GM23338 (cell line): ENCODE measurements around the gene SMURF1. TPM values are rescaled to one million over a fixed set of nuclear protein-coding genes. Genes with fewer than 3 reads are reported as not detected.

ENCODE experiments used
- ATAC-seq: fragments of 200-7000 bp; cut with Tn5 transposase; 3 replicates; pipeline ENCODE4 v1.9.1; 2020
- DNase-seq: peaks from one replicate; pipeline ENCODE4 v3.0.0-alpha.2; 2015; ENCODE audit warnings: low spot score
- H2AFZ ChIP-seq: fragments of 200-600 bp; sonication (generic); 2 replicates; pipeline ENCODE4 v1.8.0; 2016; ENCODE audit warnings: antibody characterized with exemption, mild to moderate bottlenecking, moderate library complexity
- H3F3A ChIP-seq: fragments of 200-600 bp; sonication (generic); replicated peaks from 2 replicates; pipeline ENCODE4 v1.8.0; 2017; ENCODE audit warnings: antibody characterized with exemption, mixed run types, low read depth
- H3K27ac ChIP-seq: fragments of 200-600 bp; sonication (generic); 2 replicates; pipeline ENCODE4 v1.6.1; 2016; ENCODE audit warnings: low read depth
- H3K27me3 ChIP-seq: fragments of 200-600 bp; sonication (generic); 2 replicates; pipeline ENCODE4 v1.8.0; 2016; ENCODE audit warnings: mild to moderate bottlenecking, mixed run types, moderate library complexity; ENCODE audit not compliant: insufficient read depth
- H3K36me3 ChIP-seq: fragments of 200-600 bp; sonication (generic); 2 replicates; pipeline ENCODE4 v1.8.0; 2016; ENCODE audit warnings: mild to moderate bottlenecking; ENCODE audit not compliant: insufficient read depth
- H3K4me1 ChIP-seq: fragments of 200-600 bp; sonication (generic); 2 replicates; pipeline ENCODE4 v1.8.0; 2016; ENCODE audit warnings: mild to moderate bottlenecking, moderate library complexity; ENCODE audit not compliant: insufficient read depth
- H3K4me2 ChIP-seq: fragments of 200-600 bp; sonication (generic); 2 replicates; pipeline ENCODE4 v1.7.1; 2017; ENCODE audit warnings: mixed run types
- H3K4me3 ChIP-seq: fragments of 200-600 bp; sonication (generic); 2 replicates; pipeline ENCODE4 v1.6.1; 2016; ENCODE audit warnings: mixed run types
- H3K79me2 ChIP-seq: fragments of 200-600 bp; sonication (generic); replicated peaks from 2 replicates; pipeline ENCODE4 v1.8.0; 2017; ENCODE audit warnings: mild to moderate bottlenecking; ENCODE audit not compliant: insufficient read depth
- H3K9me2 ChIP-seq: fragments of 200-600 bp; sonication (generic); 2 replicates; pipeline ENCODE4 v1.8.0; 2017; ENCODE audit not compliant: insufficient read depth
- H4K20me1 ChIP-seq: fragments of 200-600 bp; sonication (generic); replicated peaks from 2 replicates; pipeline ENCODE4 v1.8.0; 2017; ENCODE audit warnings: mild to moderate bottlenecking; ENCODE audit not compliant: insufficient read depth
- H3K27ac Mint-ChIP-seq: 2 replicates; pipeline ENCODE4 v1.8.0; 2020; ENCODE audit warnings: inconsistent platforms, mild to moderate bottlenecking, moderate library complexity, mixed read lengths
- H3K27me3 Mint-ChIP-seq: 3 replicates; pipeline ENCODE4 v1.8.0; 2022; ENCODE audit warnings: low read depth, mild to moderate bottlenecking, moderate library complexity, mixed read lengths, inconsistent platforms; ENCODE audit not compliant: insufficient read depth, poor library complexity
- H3K36me3 Mint-ChIP-seq: 3 replicates; pipeline ENCODE4 v1.8.0; 2021; ENCODE audit warnings: low read depth, mild to moderate bottlenecking, inconsistent platforms, moderate library complexity, mixed read lengths
- H3K4me1 Mint-ChIP-seq: 3 replicates; pipeline ENCODE4 v1.8.0; 2020; ENCODE audit warnings: mild to moderate bottlenecking, inconsistent platforms, mixed read lengths
- H3K4me3 Mint-ChIP-seq: 3 replicates; pipeline ENCODE4 v1.8.0; 2021; ENCODE audit warnings: moderate library complexity, mild to moderate bottlenecking, inconsistent platforms, mixed read lengths
- H3K9me3 Mint-ChIP-seq: 3 replicates; pipeline ENCODE4 v1.8.0; 2020; ENCODE audit warnings: moderate library complexity, mild to moderate bottlenecking, inconsistent platforms, mixed read lengths
- CREB1 ChIP-seq: fragments of 250-450 bp; sonication (Bioruptor Pico); IDR thresholded peaks from 2 replicates; pipeline ENCODE4 v1.5.0; 2020; ENCODE audit warnings: low read depth, mild to moderate bottlenecking, moderate library complexity
- EZH2 ChIP-seq: fragments of 200-600 bp; sonication (generic); IDR thresholded peaks from one replicate; pipeline ENCODE4 v1.8.0; 2017; ENCODE audit warnings: antibody characterized with exemption, mild to moderate bottlenecking, low read depth; ENCODE audit not compliant: unreplicated experiment
- EZH2phosphoT487 ChIP-seq: fragments of 200-600 bp; sonication (generic); IDR thresholded peaks from one replicate; pipeline ENCODE4 v1.8.1; 2018; ENCODE audit warnings: antibody characterized with exemption; ENCODE audit not compliant: unreplicated experiment
- JUNB ChIP-seq: IDR thresholded peaks from one replicate; pipeline ENCODE4 v1.6.1; 2016; ENCODE audit warnings: antibody characterized with exemption; ENCODE audit not compliant: unreplicated experiment
- NANOG ChIP-seq: IDR thresholded peaks from 2 replicates; pipeline ENCODE4 v1.6.1; 2016; ENCODE audit warnings: antibody characterized with exemption, borderline replicate concordance
- POLR2AphosphoS5 ChIP-seq: IDR thresholded peaks from 2 replicates; pipeline ENCODE4 v1.6.1; 2016; ENCODE audit warnings: antibody characterized with exemption, low read depth
- STAT1 ChIP-seq: IDR thresholded peaks from one replicate; pipeline ENCODE4 v1.6.1; 2016; ENCODE audit warnings: antibody characterized with exemption; ENCODE audit not compliant: unreplicated experiment
- ZNF114 ChIP-seq: fragments of 250-450 bp; sonication (Bioruptor Pico); IDR thresholded peaks from 2 replicates; pipeline ENCODE4 v1.5.0; 2020; ENCODE audit warnings: mild to moderate bottlenecking, moderate library complexity
- ZNF331 ChIP-seq: fragments of 250-450 bp; sonication (Bioruptor Pico); IDR thresholded peaks from 2 replicates; pipeline ENCODE4 v1.5.0; 2020; ENCODE audit warnings: low read depth, mild to moderate bottlenecking, moderate library complexity
- polyA plus RNA-seq: library from polyadenylated mRNA; unstranded; fragments of >200 nt; fragmentation: Nextera tagmentation; extraction: Ambion mirVana; gene quantifications from 2 replicates; pipeline ENCODE4 v1.2.1, GENCODE V29; 2016
- total RNA-seq: library from RNA; depleted of rRNA; stranded (reverse); fragments of >200 nt; shearing (Covaris generic); gene quantifications from 2 replicates; pipeline ENCODE4 v1.2.3, GENCODE V29; 2014
- TF ChIP-seq, protein P1 (sequence below): IDR thresholded peaks from 2 replicates; pipeline ENCODE4 v1.6.1; 2016; ENCODE audit warnings: antibody characterized with exemption
- TF ChIP-seq, protein P2 (sequence below): fragments of 250-450 bp; sonication (Bioruptor Pico); IDR thresholded peaks from 2 replicates; pipeline ENCODE4 v1.5.0; 2020; ENCODE audit warnings: mild to moderate bottlenecking, moderate library complexity
- TF ChIP-seq, protein P3 (sequence below), 2 experiments: fragments of 200-600 bp in 1 of 2; sonication (generic) in 1 of 2; conservative IDR thresholded peaks; 2 replicates each; pipeline versions ENCODE4 v1.5.1 to v1.6.1; 2016 to 2017; ENCODE audit warnings: antibody characterized with exemption in 2 of 2, low read depth in 2 of 2, mild to moderate bottlenecking in 2 of 2, moderate library complexity in 1 of 2
- TF ChIP-seq, protein P4 (sequence below): IDR thresholded peaks from one replicate; pipeline ENCODE4 v1.6.1; 2018; ENCODE audit warnings: antibody characterized with exemption; ENCODE audit not compliant: unreplicated experiment

The SMURF1 gene
- total and polyA plus RNA-seq, 2 experiments from 2014 or later, result 5.8 to 23.9 TPM

DNA sequence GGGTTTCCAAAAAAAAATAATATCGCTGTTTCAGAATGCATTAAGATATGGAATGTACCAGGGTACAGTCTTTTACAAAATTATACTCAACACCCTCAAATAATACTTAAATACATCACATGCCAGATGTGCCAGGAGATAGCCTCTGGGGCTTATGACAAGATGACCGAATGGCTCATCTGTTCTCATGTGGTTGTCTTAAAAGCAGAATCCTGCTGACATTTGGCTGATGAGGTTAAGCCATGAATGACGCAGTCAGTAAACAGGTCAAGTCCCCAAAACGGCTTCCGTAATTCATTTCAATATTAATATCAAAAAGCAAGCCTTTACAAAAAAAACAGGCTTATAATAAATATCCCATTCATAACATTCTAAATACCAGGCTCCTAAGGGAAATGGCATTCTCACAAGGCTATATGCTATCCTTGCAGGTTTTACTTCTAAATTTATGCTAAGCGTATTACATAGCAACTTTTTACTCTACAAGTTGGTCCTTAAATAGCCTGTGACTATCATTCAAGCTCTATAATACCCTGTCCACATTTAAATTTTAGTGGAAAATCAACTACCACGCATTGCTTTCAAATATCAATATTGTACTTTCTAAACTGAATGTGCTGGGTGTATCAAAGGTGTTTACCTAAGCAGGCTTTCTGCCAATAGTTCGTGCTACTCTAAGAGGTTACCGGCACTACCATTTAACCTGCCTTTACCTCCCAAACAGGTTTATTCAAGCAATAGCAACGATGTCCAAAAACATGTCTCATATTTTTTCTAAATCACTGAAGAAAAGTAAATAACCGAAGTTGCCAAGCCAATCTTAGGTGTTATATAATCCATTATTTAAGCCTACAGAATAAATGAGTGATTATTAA is 15.6 kb downstream of the SMURF1 start:
- no peak for DNase-seq
- peaks cover 100% of the 10 kb centered on the region for H3K79me2 ChIP-seq
- TF ChIP-seq, protein P1, sequence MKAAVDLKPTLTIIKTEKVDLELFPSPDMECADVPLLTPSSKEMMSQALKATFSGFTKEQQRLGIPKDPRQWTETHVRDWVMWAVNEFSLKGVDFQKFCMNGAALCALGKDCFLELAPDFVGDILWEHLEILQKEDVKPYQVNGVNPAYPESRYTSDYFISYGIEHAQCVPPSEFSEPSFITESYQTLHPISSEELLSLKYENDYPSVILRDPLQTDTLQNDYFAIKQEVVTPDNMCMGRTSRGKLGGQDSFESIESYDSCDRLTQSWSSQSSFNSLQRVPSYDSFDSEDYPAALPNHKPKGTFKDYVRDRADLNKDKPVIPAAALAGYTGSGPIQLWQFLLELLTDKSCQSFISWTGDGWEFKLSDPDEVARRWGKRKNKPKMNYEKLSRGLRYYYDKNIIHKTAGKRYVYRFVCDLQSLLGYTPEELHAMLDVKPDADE, result no peak
- TF ChIP-seq ZNF114 (CRISPR knock-in tag), result no peak
- TF ChIP-seq, protein P2, sequence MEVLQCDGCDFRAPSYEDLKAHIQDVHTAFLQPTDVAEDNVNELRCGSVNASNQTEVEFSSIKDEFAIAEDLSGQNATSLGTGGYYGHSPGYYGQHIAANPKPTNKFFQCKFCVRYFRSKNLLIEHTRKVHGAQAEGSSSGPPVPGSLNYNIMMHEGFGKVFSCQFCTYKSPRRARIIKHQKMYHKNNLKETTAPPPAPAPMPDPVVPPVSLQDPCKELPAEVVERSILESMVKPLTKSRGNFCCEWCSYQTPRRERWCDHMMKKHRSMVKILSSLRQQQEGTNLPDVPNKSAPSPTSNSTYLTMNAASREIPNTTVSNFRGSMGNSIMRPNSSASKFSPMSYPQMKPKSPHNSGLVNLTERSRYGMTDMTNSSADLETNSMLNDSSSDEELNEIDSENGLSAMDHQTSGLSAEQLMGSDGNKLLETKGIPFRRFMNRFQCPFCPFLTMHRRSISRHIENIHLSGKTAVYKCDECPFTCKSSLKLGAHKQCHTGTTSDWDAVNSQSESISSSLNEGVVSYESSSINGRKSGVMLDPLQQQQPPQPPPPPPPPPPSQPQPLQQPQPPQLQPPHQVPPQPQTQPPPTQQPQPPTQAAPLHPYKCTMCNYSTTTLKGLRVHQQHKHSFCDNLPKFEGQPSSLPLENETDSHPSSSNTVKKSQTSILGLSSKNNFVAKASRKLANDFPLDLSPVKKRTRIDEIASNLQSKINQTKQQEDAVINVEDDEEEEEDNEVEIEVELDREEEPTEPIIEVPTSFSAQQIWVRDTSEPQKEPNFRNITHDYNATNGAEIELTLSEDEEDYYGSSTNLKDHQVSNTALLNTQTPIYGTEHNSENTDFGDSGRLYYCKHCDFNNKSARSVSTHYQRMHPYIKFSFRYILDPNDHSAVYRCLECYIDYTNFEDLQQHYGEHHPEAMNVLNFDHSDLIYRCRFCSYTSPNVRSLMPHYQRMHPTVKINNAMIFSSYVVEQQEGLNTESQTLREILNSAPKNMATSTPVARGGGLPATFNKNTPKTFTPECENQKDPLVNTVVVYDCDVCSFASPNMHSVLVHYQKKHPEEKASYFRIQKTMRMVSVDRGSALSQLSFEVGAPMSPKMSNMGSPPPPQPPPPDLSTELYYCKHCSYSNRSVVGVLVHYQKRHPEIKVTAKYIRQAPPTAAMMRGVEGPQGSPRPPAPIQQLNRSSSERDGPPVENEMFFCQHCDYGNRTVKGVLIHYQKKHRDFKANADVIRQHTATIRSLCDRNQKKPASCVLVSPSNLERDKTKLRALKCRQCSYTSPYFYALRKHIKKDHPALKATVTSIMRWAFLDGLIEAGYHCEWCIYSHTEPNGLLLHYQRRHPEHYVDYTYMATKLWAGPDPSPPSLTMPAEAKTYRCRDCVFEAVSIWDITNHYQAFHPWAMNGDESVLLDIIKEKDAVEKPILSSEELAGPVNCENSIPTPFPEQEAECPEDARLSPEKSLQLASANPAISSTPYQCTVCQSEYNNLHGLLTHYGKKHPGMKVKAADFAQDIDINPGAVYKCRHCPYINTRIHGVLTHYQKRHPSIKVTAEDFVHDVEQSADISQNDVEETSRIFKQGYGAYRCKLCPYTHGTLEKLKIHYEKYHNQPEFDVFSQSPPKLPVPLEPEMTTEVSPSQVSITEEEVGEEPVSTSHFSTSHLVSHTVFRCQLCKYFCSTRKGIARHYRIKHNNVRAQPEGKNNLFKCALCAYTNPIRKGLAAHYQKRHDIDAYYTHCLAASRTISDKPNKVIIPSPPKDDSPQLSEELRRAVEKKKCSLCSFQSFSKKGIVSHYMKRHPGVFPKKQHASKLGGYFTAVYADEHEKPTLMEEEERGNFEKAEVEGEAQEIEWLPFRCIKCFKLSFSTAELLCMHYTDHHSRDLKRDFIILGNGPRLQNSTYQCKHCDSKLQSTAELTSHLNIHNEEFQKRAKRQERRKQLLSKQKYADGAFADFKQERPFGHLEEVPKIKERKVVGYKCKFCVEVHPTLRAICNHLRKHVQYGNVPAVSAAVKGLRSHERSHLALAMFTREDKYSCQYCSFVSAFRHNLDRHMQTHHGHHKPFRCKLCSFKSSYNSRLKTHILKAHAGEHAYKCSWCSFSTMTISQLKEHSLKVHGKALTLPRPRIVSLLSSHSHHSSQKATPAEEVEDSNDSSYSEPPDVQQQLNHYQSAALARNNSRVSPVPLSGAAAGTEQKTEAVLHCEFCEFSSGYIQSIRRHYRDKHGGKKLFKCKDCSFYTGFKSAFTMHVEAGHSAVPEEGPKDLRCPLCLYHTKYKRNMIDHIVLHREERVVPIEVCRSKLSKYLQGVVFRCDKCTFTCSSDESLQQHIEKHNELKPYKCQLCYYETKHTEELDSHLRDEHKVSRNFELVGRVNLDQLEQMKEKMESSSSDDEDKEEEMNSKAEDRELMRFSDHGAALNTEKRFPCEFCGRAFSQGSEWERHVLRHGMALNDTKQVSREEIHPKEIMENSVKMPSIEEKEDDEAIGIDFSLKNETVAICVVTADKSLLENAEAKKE, result no peak
- no peak for TF ChIP-seq STAT1
- TF ChIP-seq, protein P3, sequence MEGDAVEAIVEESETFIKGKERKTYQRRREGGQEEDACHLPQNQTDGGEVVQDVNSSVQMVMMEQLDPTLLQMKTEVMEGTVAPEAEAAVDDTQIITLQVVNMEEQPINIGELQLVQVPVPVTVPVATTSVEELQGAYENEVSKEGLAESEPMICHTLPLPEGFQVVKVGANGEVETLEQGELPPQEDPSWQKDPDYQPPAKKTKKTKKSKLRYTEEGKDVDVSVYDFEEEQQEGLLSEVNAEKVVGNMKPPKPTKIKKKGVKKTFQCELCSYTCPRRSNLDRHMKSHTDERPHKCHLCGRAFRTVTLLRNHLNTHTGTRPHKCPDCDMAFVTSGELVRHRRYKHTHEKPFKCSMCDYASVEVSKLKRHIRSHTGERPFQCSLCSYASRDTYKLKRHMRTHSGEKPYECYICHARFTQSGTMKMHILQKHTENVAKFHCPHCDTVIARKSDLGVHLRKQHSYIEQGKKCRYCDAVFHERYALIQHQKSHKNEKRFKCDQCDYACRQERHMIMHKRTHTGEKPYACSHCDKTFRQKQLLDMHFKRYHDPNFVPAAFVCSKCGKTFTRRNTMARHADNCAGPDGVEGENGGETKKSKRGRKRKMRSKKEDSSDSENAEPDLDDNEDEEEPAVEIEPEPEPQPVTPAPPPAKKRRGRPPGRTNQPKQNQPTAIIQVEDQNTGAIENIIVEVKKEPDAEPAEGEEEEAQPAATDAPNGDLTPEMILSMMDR (conservative IDR thresholded peaks at IDR 0.05; ENCODE audit: low read depth in 2 of 2), result no peak
- TF ChIP-seq JUNB, result no peak
- no peak for TF ChIP-seq ZNF331 (CRISPR knock-in tag)
- TF ChIP-seq, protein P4, sequence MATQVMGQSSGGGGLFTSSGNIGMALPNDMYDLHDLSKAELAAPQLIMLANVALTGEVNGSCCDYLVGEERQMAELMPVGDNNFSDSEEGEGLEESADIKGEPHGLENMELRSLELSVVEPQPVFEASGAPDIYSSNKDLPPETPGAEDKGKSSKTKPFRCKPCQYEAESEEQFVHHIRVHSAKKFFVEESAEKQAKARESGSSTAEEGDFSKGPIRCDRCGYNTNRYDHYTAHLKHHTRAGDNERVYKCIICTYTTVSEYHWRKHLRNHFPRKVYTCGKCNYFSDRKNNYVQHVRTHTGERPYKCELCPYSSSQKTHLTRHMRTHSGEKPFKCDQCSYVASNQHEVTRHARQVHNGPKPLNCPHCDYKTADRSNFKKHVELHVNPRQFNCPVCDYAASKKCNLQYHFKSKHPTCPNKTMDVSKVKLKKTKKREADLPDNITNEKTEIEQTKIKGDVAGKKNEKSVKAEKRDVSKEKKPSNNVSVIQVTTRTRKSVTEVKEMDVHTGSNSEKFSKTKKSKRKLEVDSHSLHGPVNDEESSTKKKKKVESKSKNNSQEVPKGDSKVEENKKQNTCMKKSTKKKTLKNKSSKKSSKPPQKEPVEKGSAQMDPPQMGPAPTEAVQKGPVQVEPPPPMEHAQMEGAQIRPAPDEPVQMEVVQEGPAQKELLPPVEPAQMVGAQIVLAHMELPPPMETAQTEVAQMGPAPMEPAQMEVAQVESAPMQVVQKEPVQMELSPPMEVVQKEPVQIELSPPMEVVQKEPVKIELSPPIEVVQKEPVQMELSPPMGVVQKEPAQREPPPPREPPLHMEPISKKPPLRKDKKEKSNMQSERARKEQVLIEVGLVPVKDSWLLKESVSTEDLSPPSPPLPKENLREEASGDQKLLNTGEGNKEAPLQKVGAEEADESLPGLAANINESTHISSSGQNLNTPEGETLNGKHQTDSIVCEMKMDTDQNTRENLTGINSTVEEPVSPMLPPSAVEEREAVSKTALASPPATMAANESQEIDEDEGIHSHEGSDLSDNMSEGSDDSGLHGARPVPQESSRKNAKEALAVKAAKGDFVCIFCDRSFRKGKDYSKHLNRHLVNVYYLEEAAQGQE, result no peak
- no peak for TF ChIP-seq NANOG
- no peak for TF ChIP-seq EZH2phosphoT487
- TF ChIP-seq POLR2AphosphoS5, result no peak
- TF ChIP-seq EZH2, result no peak
- TF ChIP-seq CREB1 (CRISPR knock-in tag), result no peak
- no peak overlapping the region for H3K27ac ChIP-seq
- H3K4me2 ChIP-seq, result no peak overlapping the region
- H3K4me1 Mint-ChIP-seq, result peaks cover 20% of the 10 kb centered on the region
- H3K27me3 Mint-ChIP-seq, result no peaks in the 10 kb centered on the region
- no peaks in the 10 kb centered on the region for H3K36me3 Mint-ChIP-seq
- no peaks in the 10 kb centered on the region for H3K36me3 ChIP-seq
- ATAC-seq, result no peak
- H3K4me3 Mint-ChIP-seq, result no peak overlapping the region
- no peak overlapping the region for H3K27ac Mint-ChIP-seq
- no peaks in the 10 kb centered on the region for H3F3A ChIP-seq
- H3K27me3 ChIP-seq, result no peaks in the 10 kb centered on the region
- no peak overlapping the region for H2AFZ ChIP-seq
- H3K4me3 ChIP-seq, result no peak overlapping the region
- H3K9me3 Mint-ChIP-seq, result no peaks in the 10 kb centered on the region
- no peaks in the 10 kb centered on the region for H3K9me2 ChIP-seq
- peaks cover 15% of the 10 kb centered on the region; the same call in 1 of the 2 replicates for H3K4me1 ChIP-seq
- peaks cover 30% of the 10 kb centered on the region for H4K20me1 ChIP-seq
